ENCODE results near the gene SH2B3. TPM values are rescaled to one million over a fixed set of nuclear protein-coding genes. Genes with fewer than 3 reads are reported as not detected.

Gene SH2B3
- 6.5 TPM for polyA plus RNA-seq (2013, experiment 1 of 2)
- polyA plus RNA-seq (2013, experiment 2 of 2), result 6.3 TPM

DNA sequence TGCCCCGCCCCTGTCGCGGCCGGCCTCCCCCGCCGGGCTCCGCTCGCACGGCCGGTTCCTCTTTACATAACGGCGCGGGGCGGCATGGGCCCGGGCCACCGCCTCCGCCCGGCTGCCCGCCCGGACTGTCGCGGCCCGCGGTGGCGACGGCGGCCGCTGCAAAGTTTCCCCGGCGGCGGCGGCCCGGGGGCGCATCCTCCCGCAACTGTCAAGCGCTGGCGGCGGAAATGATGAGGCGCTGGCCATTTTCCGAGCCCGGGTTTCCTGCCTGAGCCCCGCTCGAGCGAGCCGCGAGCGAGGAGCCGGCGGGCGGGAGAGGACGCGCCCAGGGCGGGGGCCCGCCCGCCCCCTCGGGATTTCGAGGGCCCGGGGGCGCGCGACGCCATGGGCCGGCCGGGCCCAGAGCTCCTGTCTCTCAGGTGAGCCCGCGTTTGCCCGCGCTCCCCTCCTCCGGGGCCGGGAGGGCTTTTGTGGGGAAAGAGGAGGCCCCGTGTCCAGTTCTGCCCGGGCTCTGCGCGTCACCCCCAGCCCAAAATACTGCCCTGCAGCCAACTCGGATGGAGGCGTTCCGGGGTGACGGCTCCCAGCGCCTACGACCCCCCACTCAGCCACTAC is at the start of gene SH2B3:
Gene SH2B3, plus strand, starts transcription at position 65 of the 615 bp plus-strand sequence. CDS start 12,223 bp downstream, outside the sequence.
- H2AFZ ChIP-seq (ENCODE audit: low read length), result peak within 1 kb of the TSS; percentile 93
- H3K79me1 ChIP-seq (ENCODE audit: low read depth, low read length), result peaks cover 3% of the 10 kb centered on the region
- no peak within 1 kb of the TSS for H3K27ac ChIP-seq (replicated peaks; ENCODE audit: low read length)
- H3K4me3 ChIP-seq (ENCODE audit: low read length in 2 of 2), result peak within 1 kb of the TSS; percentile 65 to 89
- H4K8ac ChIP-seq (ENCODE audit: low read depth, low read length), result no peak within 1 kb of the TSS
- H3K23ac ChIP-seq (ENCODE audit: low read depth, low read length, poor library complexity), result peak within 1 kb of the TSS; percentile 90
- H3K14ac ChIP-seq (ENCODE audit: low read length), result no peak within 1 kb of the TSS
- H3K4ac ChIP-seq (ENCODE audit: low read length), result no peak within 1 kb of the TSS
- no CpG with 5 or more reads among the region's 80 CpGs for WGBS, 2 donors (ENCODE audit: extremely low coverage in 2 of 2, insufficient read length in 2 of 2, insufficient replicate concordance in 1 of 2)
- H2BK5ac ChIP-seq (ENCODE audit: low read length), result peak within 1 kb of the TSS; percentile 71
- H3K4me1 ChIP-seq (ENCODE audit: control insufficient read depth in 2 of 2, insufficient read depth in 1 of 2, low read depth in 1 of 2, low read length in 2 of 2), result peaks cover 23 to 35% of the 10 kb centered on the region in 2 donors
- peak within 1 kb of the TSS; percentile 68 for H2BK120ac ChIP-seq (ENCODE audit: low read depth, low read length)
- H2BK12ac ChIP-seq (ENCODE audit: low read length), result peak within 1 kb of the TSS; percentile 14
- peak within 1 kb of the TSS; percentile 99 for H3K4me2 ChIP-seq (ENCODE audit: insufficient read depth, low read length, poor library complexity, severe bottlenecking)
- peak within 1 kb of the TSS; percentile 96 for H3K18ac ChIP-seq (ENCODE audit: low read length)
- H4K91ac ChIP-seq (ENCODE audit: low read depth, low read length, poor library complexity), result peak within 1 kb of the TSS; percentile 56
- no peaks in the 10 kb centered on the region for H3K9me3 ChIP-seq (replicated peaks in 1 of 2; ENCODE audit: control insufficient read depth in 2 of 2, insufficient read depth in 1 of 2, low read depth in 1 of 2, low read length in 2 of 2)
- no peaks in the 10 kb centered on the region for H3K36me3 ChIP-seq (replicated peaks in 1 of 2; ENCODE audit: control insufficient read depth in 2 of 2, insufficient read depth in 2 of 2, low read length in 2 of 2)
- peaks cover 0 to 9% (median 0%) of the 10 kb centered on the region in 3 experiments for H3K27me3 ChIP-seq (ENCODE audit: control insufficient read depth in 3 of 3, insufficient read depth in 3 of 3, low read depth in 1 of 3, low read length in 3 of 3)
- H3K9ac ChIP-seq (ENCODE audit: low read depth, low read length, poor library complexity), result peak within 1 kb of the TSS; percentile 94
- peak within 1 kb of the TSS; percentile 93 for H2BK15ac ChIP-seq (ENCODE audit: low read length)
- peak within 1 kb of the TSS; percentile 88 for H2AK5ac ChIP-seq (ENCODE audit: low read depth, low read length)
- DNase-seq (ENCODE audit: low spot score), result no peak

DNA sequence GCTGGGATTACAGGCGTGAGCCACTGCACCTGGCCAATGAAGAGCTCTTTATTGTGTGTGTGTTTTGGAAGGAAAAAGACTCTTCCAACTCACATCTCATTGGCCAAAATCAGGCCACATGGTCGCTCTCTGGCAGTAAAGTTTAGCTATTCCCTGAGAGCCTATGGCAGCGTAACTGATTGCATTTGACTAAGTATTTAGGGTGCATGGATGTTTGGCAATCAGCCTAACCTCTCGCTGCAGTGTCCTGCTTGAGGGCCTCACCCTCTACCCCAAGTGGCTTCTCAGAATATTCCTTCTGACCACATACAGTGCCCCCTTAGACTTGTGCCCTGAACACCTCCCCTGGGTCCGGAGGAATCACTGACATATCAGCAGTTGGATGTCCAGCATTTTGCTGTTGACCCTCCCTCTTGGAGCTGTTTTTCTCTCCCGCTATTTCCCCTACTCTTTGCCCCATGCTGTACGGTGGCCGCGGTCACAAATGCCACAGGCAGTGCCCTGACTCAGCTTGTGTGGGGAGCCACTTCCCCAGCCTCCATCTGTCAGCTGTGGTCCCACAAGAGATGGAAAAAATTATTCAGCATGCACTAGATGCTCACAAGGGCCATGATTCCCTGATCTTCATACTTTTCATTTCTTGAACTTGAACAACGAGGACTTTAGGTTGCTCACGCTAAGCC is 46.4 kb upstream of the SH2B3 start:
- Histone ChIP-seq H2AK5ac (ENCODE audit: low read depth, low read length) (no peak overlapping the region), H3K4me1 (ENCODE audit: control insufficient read depth in 2 of 2, insufficient read depth in 1 of 2, low read depth in 1 of 2, low read length in 2 of 2) (no peaks in the 10 kb centered on the region), H2BK12ac (ENCODE audit: low read length) (no peak overlapping the region), H3K9me3 (replicated peaks in 1 of 2; ENCODE audit: control insufficient read depth in 2 of 2, insufficient read depth in 1 of 2, low read depth in 1 of 2, low read length in 2 of 2) (no peaks in the 10 kb centered on the region), H3K14ac (ENCODE audit: low read length) (no peak overlapping the region), H2BK5ac (ENCODE audit: low read length) (no peak overlapping the region), H2BK120ac (ENCODE audit: low read depth, low read length) (no peak overlapping the region), H3K9ac (ENCODE audit: low read depth, low read length, poor library complexity) (no peak overlapping the region), H3K27me3 (ENCODE audit: control insufficient read depth in 3 of 3, insufficient read depth in 3 of 3, low read depth in 1 of 3, low read length in 3 of 3) (no peaks in the 10 kb centered on the region), H3K4ac (ENCODE audit: low read length) (no peak overlapping the region), H2BK15ac (ENCODE audit: low read length) (no peak overlapping the region), H3K79me1 (ENCODE audit: low read depth, low read length) (peaks cover 1% of the 10 kb centered on the region), H3K18ac (ENCODE audit: low read length) (no peak overlapping the region), H3K36me3 (replicated peaks in 1 of 2; ENCODE audit: control insufficient read depth in 2 of 2, insufficient read depth in 2 of 2, low read length in 2 of 2) (peaks cover 12 to 18% of the 10 kb centered on the region in 2 donors), H4K91ac (ENCODE audit: low read depth, low read length, poor library complexity) (no peak overlapping the region), H4K8ac (ENCODE audit: low read depth, low read length) (no peak overlapping the region), H2AFZ (ENCODE audit: low read length) (no peak overlapping the region), H3K4me2 (ENCODE audit: insufficient read depth, low read length, poor library complexity, severe bottlenecking) (no peak overlapping the region), H3K4me3 (ENCODE audit: low read length in 2 of 2) (no peak overlapping the region), H3K27ac (replicated peaks; ENCODE audit: low read length) (no peak overlapping the region), H3K23ac (ENCODE audit: low read depth, low read length, poor library complexity) (peak overlapping the region; percentile 14)
- WGBS, 2 donors (ENCODE audit: extremely low coverage in 2 of 2, insufficient read length in 2 of 2, insufficient replicate concordance in 1 of 2), result no CpG with 5 or more reads among the region's 11 CpGs
- no peak for DNase-seq (ENCODE audit: low spot score)

GRCh38 chr12:111359914-111360276 is 45.8 kb upstream of the SH2B3 start:
- Histone ChIP-seq H3K18ac (ENCODE audit: low read length) (no peak overlapping the region), H2BK15ac (ENCODE audit: low read length) (no peak overlapping the region), H3K36me3 (replicated peaks in 1 of 2; ENCODE audit: control insufficient read depth in 2 of 2, insufficient read depth in 2 of 2, low read length in 2 of 2) (peaks cover 14 to 20% of the 10 kb centered on the region in 2 donors), H3K4me1 (ENCODE audit: control insufficient read depth in 2 of 2, insufficient read depth in 1 of 2, low read depth in 1 of 2, low read length in 2 of 2) (no peaks in the 10 kb centered on the region), H4K91ac (ENCODE audit: low read depth, low read length, poor library complexity) (no peak overlapping the region), H2BK5ac (ENCODE audit: low read length) (no peak overlapping the region), H3K4me3 (ENCODE audit: low read length in 2 of 2) (no peak overlapping the region), H4K8ac (ENCODE audit: low read depth, low read length) (no peak overlapping the region), H3K4me2 (ENCODE audit: insufficient read depth, low read length, poor library complexity, severe bottlenecking) (no peak overlapping the region), H3K9me3 (replicated peaks in 1 of 2; ENCODE audit: control insufficient read depth in 2 of 2, insufficient read depth in 1 of 2, low read depth in 1 of 2, low read length in 2 of 2) (no peaks in the 10 kb centered on the region), H3K4ac (ENCODE audit: low read length) (no peak overlapping the region), H3K27me3 (ENCODE audit: control insufficient read depth in 3 of 3, insufficient read depth in 3 of 3, low read depth in 1 of 3, low read length in 3 of 3) (no peaks in the 10 kb centered on the region), H2BK12ac (ENCODE audit: low read length) (no peak overlapping the region), H3K14ac (ENCODE audit: low read length) (no peak overlapping the region), H3K9ac (ENCODE audit: low read depth, low read length, poor library complexity) (no peak overlapping the region), H3K27ac (replicated peaks; ENCODE audit: low read length) (no peak overlapping the region), H3K23ac (ENCODE audit: low read depth, low read length, poor library complexity) (no peak overlapping the region), H2AFZ (ENCODE audit: low read length) (no peak overlapping the region), H2BK120ac (ENCODE audit: low read depth, low read length) (no peak overlapping the region), H2AK5ac (ENCODE audit: low read depth, low read length) (no peak overlapping the region), H3K79me1 (ENCODE audit: low read depth, low read length) (peaks cover 1% of the 10 kb centered on the region)
- DNase-seq (ENCODE audit: low spot score), result no peak
- no CpG with 5 or more reads among the region's 5 CpGs for WGBS, 2 donors (ENCODE audit: extremely low coverage in 2 of 2, insufficient read length in 2 of 2, insufficient replicate concordance in 1 of 2)

DNA sequence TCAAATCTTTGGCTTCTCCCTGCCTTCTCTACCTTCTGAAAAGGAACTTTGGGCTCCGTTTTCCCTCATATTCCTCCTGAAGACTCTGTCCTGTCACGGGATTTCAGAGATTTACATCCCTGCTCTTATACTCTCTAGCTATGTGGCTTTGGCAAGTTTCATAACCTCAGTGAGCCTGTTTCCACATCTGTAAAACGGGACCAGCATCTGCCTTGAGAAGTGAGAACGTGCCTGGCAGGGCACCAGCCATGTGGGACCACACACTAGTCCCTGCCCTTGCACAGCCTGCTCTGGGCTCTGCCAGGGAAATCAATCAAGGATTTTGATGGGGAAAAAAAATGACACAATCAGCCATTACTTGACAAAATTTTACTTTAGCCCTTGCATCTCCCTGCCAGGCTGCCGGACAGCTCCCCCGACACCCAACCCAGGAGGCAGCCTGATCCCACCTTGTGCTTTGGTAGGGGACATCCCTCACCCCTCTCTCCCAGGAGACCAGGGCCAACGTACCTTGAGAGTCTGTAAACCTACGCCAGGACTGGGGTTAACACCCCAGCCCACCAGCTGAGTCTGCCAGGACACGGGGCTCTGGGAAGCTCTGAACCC is 45.3 kb upstream of the SH2B3 start:
- Histone ChIP-seq H2BK120ac (ENCODE audit: low read depth, low read length) (no peak overlapping the region), H3K4ac (ENCODE audit: low read length) (no peak overlapping the region), H3K18ac (ENCODE audit: low read length) (no peak overlapping the region), H3K36me3 (replicated peaks in 1 of 2; ENCODE audit: control insufficient read depth in 2 of 2, insufficient read depth in 2 of 2, low read length in 2 of 2) (peaks cover 17 to 25% of the 10 kb centered on the region in 2 donors), H3K27me3 (ENCODE audit: control insufficient read depth in 3 of 3, insufficient read depth in 3 of 3, low read depth in 1 of 3, low read length in 3 of 3) (no peaks in the 10 kb centered on the region), H2AFZ (ENCODE audit: low read length) (no peak overlapping the region), H3K4me1 (ENCODE audit: control insufficient read depth in 2 of 2, insufficient read depth in 1 of 2, low read depth in 1 of 2, low read length in 2 of 2) (no peaks in the 10 kb centered on the region), H3K4me2 (ENCODE audit: insufficient read depth, low read length, poor library complexity, severe bottlenecking) (no peak overlapping the region), H4K91ac (ENCODE audit: low read depth, low read length, poor library complexity) (no peak overlapping the region), H2BK5ac (ENCODE audit: low read length) (no peak overlapping the region), H3K27ac (replicated peaks; ENCODE audit: low read length) (no peak overlapping the region), H4K8ac (ENCODE audit: low read depth, low read length) (no peak overlapping the region), H2BK15ac (ENCODE audit: low read length) (no peak overlapping the region), H3K79me1 (ENCODE audit: low read depth, low read length) (peaks cover 1% of the 10 kb centered on the region), H3K4me3 (ENCODE audit: low read length in 2 of 2) (no peak overlapping the region), H2BK12ac (ENCODE audit: low read length) (no peak overlapping the region), H3K23ac (ENCODE audit: low read depth, low read length, poor library complexity) (no peak overlapping the region), H3K14ac (ENCODE audit: low read length) (no peak overlapping the region), H3K9ac (ENCODE audit: low read depth, low read length, poor library complexity) (no peak overlapping the region), H3K9me3 (replicated peaks in 1 of 2; ENCODE audit: control insufficient read depth in 2 of 2, insufficient read depth in 1 of 2, low read depth in 1 of 2, low read length in 2 of 2) (no peaks in the 10 kb centered on the region), H2AK5ac (ENCODE audit: low read depth, low read length) (no peak overlapping the region)
- no CpG with 5 or more reads among the region's 9 CpGs for WGBS, 2 donors (ENCODE audit: extremely low coverage in 2 of 2, insufficient read length in 2 of 2, insufficient replicate concordance in 1 of 2)
- no peak for DNase-seq (ENCODE audit: low spot score)

All from neuronal stem cell (in vitro differentiated cells).